GM04503 (cell line): ENCODE results near the gene EPC2.
"Not testable (repeated sequence)": the region's sequence is repeated elsewhere in the genome, so short reads cannot be mapped to it uniquely, and the experiment has no call there.

Experiments
- DNase-seq: peaks from one replicate; pipeline ENCODE4 v3.0.0-alpha.2; 2012; ENCODE audit warnings: low read depth

Gene EPC2

GRCh38 chr2:148674063-148675020 lies 29.8 kb downstream of the EPC2 start:
- no peak for DNase-seq

- no peak for DNase-seq
Measured at GRCh38 chr2:148675708-148676107, 31.2 kb downstream of the EPC2 start.

GRCh38 chr2:148678302-148679179 lies 34.0 kb downstream of the EPC2 start:
- DNase-seq = not testable (repeated sequence)

GRCh38 chr2:148680462-148680861 lies 35.9 kb downstream of the EPC2 start:
- no peak for DNase-seq

GRCh38 chr2:148681443-148681842 lies 36.9 kb downstream of the EPC2 start:
- no peak for DNase-seq

- DNase-seq = not testable (repeated sequence)
Measured at GRCh38 chr2:148681862-148682261, 37.3 kb downstream of the EPC2 start.

GRCh38 chr2:148684507-148684906 lies 40.0 kb downstream of the EPC2 start:
- DNase-seq = no peak

- no peak for DNase-seq
Measured at GRCh38 chr2:148687543-148687942, 43.0 kb downstream of the EPC2 start.

- not testable (repeated sequence) for DNase-seq
Measured at GRCh38 chr2:148688011-148688410, 43.5 kb downstream of the EPC2 start.

GRCh38 chr2:148696985-148697384 lies 52.4 kb downstream of the EPC2 start:
- DNase-seq = no peak

- no peak for DNase-seq
Measured at GRCh38 chr2:148699830-148700229, 55.3 kb downstream of the EPC2 start.

- no peak for DNase-seq
Measured at GRCh38 chr2:148701039-148701438, 56.5 kb downstream of the EPC2 start.

GRCh38 chr2:148701877-148702276 lies 57.3 kb downstream of the EPC2 start:
- no peak for DNase-seq

GRCh38 chr2:148702475-148702874 lies 57.9 kb downstream of the EPC2 start:
- DNase-seq = no peak

GRCh38 chr2:148704247-148704646 lies 59.7 kb downstream of the EPC2 start:
- no peak for DNase-seq

GRCh38 chr2:148716378-148716920 lies 71.9 kb downstream of the EPC2 start:
- no peak for DNase-seq

GRCh38 chr2:148718039-148718438 lies 73.5 kb downstream of the EPC2 start:
- DNase-seq = no peak

- no peak for DNase-seq
Measured at GRCh38 chr2:148719195-148719749, 74.7 kb downstream of the EPC2 start.

- DNase-seq = no peak
Measured at GRCh38 chr2:148719941-148720436, 75.4 kb downstream of the EPC2 start.

GRCh38 chr2:148720501-148721001 lies 76.0 kb downstream of the EPC2 start:
- no peak for DNase-seq

GRCh38 chr2:148721520-148721931 lies 77.0 kb downstream of the EPC2 start:
- DNase-seq = no peak
